Stimulated activated CD4-positive, alpha-beta T cell treated with anti-CD3 and anti-CD28 coated beads, Interleukin-1b, Interleukin-23, amount 100 ng/mL, for 24 hours (primary cell): ENCODE results near the gene ERGIC1.

Experiments used
- DNase-seq, 4 experiments: peaks; one replicate each; pipeline ENCODE4 v3.0.0-alpha.2; 2020; ENCODE audit warnings: low read depth in 4 of 4, low spot score in 1 of 4

Gene ERGIC1

GRCh38 chr5:172827841-172828240 is 6.2 kb upstream of the ERGIC1 start:
- DNase-seq, result no peak

- DNase-seq, result no peak
Measured at GRCh38 chr5:172828911-172829431, 5.1 kb upstream of the ERGIC1 start.

- no peak for DNase-seq
Measured at GRCh38 chr5:172830275-172830799, 3.7 kb upstream of the ERGIC1 start.

GRCh38 chr5:172830876-172831662 is 3.0 kb upstream of the ERGIC1 start:
- no peak for DNase-seq

GRCh38 chr5:172832383-172833315 is 1.4 kb upstream of the ERGIC1 start:
- no peak for DNase-seq

- DNase-seq, result no peak
Measured at GRCh38 chr5:172833372-172833685, 722 bp upstream of the ERGIC1 start.

GRCh38 chr5:172834415-172835289 is 601 bp downstream of the ERGIC1 start:
- DNase-seq, result no peak

GRCh38 chr5:172835290-172835993 is 1.4 kb downstream of the ERGIC1 start:
- DNase-seq, result no peak

- no peak for DNase-seq
Measured at GRCh38 chr5:172835994-172836356, 1.9 kb downstream of the ERGIC1 start.

- DNase-seq, result no peak
Measured at GRCh38 chr5:172837640-172838039, 3.6 kb downstream of the ERGIC1 start.

GRCh38 chr5:172838151-172838875 is 4.3 kb downstream of the ERGIC1 start:
- DNase-seq, result no peak

- no peak for DNase-seq
Measured at GRCh38 chr5:172839669-172840431, 5.8 kb downstream of the ERGIC1 start.

- no peak for DNase-seq
Measured at GRCh38 chr5:172840432-172841154, 6.5 kb downstream of the ERGIC1 start.

GRCh38 chr5:172841256-172841655 is 7.2 kb downstream of the ERGIC1 start:
- DNase-seq, result no peak

- DNase-seq, result no peak
Measured at GRCh38 chr5:172843825-172844576, 9.9 kb downstream of the ERGIC1 start.

- DNase-seq, result no peak
Measured at GRCh38 chr5:172844577-172844838, 10.5 kb downstream of the ERGIC1 start.

- DNase-seq, result no peak
Measured at GRCh38 chr5:172845154-172845553, 11.1 kb downstream of the ERGIC1 start.

GRCh38 chr5:172845576-172845975 is 11.5 kb downstream of the ERGIC1 start:
- DNase-seq, result no peak
